ENCODE data around the gene LRMDA. TPM values are rescaled to one million over a fixed set of nuclear protein-coding genes. Genes with fewer than 3 reads are reported as not detected.

Gene LRMDA
- total RNA-seq, 2 experiments from 2014 or later = not detected

GRCh38 chr10:75568450-75569130 lies 137.2 kb downstream of the LRMDA start:
- Histone ChIP-seq H3K4me3 (ENCODE audit: low read depth, low read length, poor library complexity, severe bottlenecking) (no peak overlapping the region), H3K4me2 (ENCODE audit: low read length) (no peak overlapping the region), H3K9me3 (ENCODE audit: low read length) (peaks cover 6% of the 10 kb centered on the region; the same call in 1 of the 2 replicates), H4K20me1 (ENCODE audit: insufficient read depth, low read length) (no peaks in the 10 kb centered on the region), H2AFZ (ENCODE audit: low read length) (no peak overlapping the region), H3K27ac (ENCODE audit: low read depth, low read length, poor library complexity, severe bottlenecking) (no peak overlapping the region), H3K9me2 (ENCODE audit: insufficient read depth, low read length) (no peaks in the 10 kb centered on the region), H3K79me2 (ENCODE audit: insufficient read depth, low read depth, low read length) (no peaks in the 10 kb centered on the region), H3K4me1 (ENCODE audit: insufficient read depth, low read length, poor library complexity, severe bottlenecking) (no peaks in the 10 kb centered on the region), H3K36me3 (ENCODE audit: insufficient read depth, low read length) (no peaks in the 10 kb centered on the region)
- no peak for DNase-seq (ENCODE audit: low spot score)
- no peak for TF ChIP-seq CTCF (conservative IDR thresholded peaks at IDR 0.05; ENCODE audit: low read length)
- no peak for TF ChIP-seq EZH2phosphoT487 (IDR thresholded peaks at IDR 0.05; ENCODE audit: borderline replicate concordance, low read depth, low read length)
- intact Hi-C loops (cut with micrococcal nuclease; ENCODE audit: unreplicated experiment) = no loop called here
- POLR2A ChIA-PET = no interaction called here
- no TSS peak for BruUV-seq (replicated peaks)
- CTCF ChIA-PET (ENCODE audit: unreplicated experiment) = no interaction called here

- Histone ChIP-seq H3K9me3 (ENCODE audit: low read length) (peaks cover 6% of the 10 kb centered on the region; the same call in 1 of the 2 replicates), H3K36me3 (ENCODE audit: insufficient read depth, low read length) (no peaks in the 10 kb centered on the region), H2AFZ (ENCODE audit: low read length) (no peak overlapping the region), H3K4me2 (ENCODE audit: low read length) (no peak overlapping the region), H4K20me1 (ENCODE audit: insufficient read depth, low read length) (no peaks in the 10 kb centered on the region), H3K79me2 (ENCODE audit: insufficient read depth, low read depth, low read length) (no peaks in the 10 kb centered on the region), H3K27ac (ENCODE audit: low read depth, low read length, poor library complexity, severe bottlenecking) (no peak overlapping the region), H3K9me2 (ENCODE audit: insufficient read depth, low read length) (no peaks in the 10 kb centered on the region), H3K4me1 (ENCODE audit: insufficient read depth, low read length, poor library complexity, severe bottlenecking) (no peaks in the 10 kb centered on the region), H3K4me3 (ENCODE audit: low read depth, low read length, poor library complexity, severe bottlenecking) (no peak overlapping the region)
- ChIA-PET CTCF (ENCODE audit: unreplicated experiment) (no interaction called here), POLR2A (no interaction called here)
- DNase-seq (ENCODE audit: low spot score) = no peak
- TF ChIP-seq CTCF (conservative IDR thresholded peaks at IDR 0.05; ENCODE audit: low read length) (no peak), EZH2phosphoT487 (IDR thresholded peaks at IDR 0.05; ENCODE audit: borderline replicate concordance, low read depth, low read length) (no peak)
- intact Hi-C loops (cut with micrococcal nuclease; ENCODE audit: unreplicated experiment) = no loop called here
- no TSS peak for BruUV-seq (replicated peaks)
Observed at GRCh38 chr10:75569506-75569905, 138.1 kb downstream of the LRMDA start.

GRCh38 chr10:75572478-75572877 lies 141.1 kb downstream of the LRMDA start:
- Histone ChIP-seq H3K4me3 (ENCODE audit: low read depth, low read length, poor library complexity, severe bottlenecking) (no peak overlapping the region), H3K4me2 (ENCODE audit: low read length) (no peak overlapping the region), H3K4me1 (ENCODE audit: insufficient read depth, low read length, poor library complexity, severe bottlenecking) (no peaks in the 10 kb centered on the region), H3K27ac (ENCODE audit: low read depth, low read length, poor library complexity, severe bottlenecking) (no peak overlapping the region), H4K20me1 (ENCODE audit: insufficient read depth, low read length) (no peaks in the 10 kb centered on the region), H3K36me3 (ENCODE audit: insufficient read depth, low read length) (no peaks in the 10 kb centered on the region), H3K9me2 (ENCODE audit: insufficient read depth, low read length) (no peaks in the 10 kb centered on the region), H2AFZ (ENCODE audit: low read length) (no peak overlapping the region), H3K9me3 (ENCODE audit: low read length) (peaks cover 6% of the 10 kb centered on the region; the same call in 1 of the 2 replicates), H3K79me2 (ENCODE audit: insufficient read depth, low read depth, low read length) (no peaks in the 10 kb centered on the region)
- POLR2A ChIA-PET = no interaction called here
- TF ChIP-seq CTCF (conservative IDR thresholded peaks at IDR 0.05; ENCODE audit: low read length) (no peak), EZH2phosphoT487 (IDR thresholded peaks at IDR 0.05; ENCODE audit: borderline replicate concordance, low read depth, low read length) (no peak)
- no TSS peak for BruUV-seq (replicated peaks)
- CTCF ChIA-PET (ENCODE audit: unreplicated experiment) = no interaction called here
- intact Hi-C loops (cut with micrococcal nuclease; ENCODE audit: unreplicated experiment) = no loop called here
- no peak for DNase-seq (ENCODE audit: low spot score)

Data from OCI-LY7 (cell line).